Parathyroid adenoma (tissue), 2 donors: ENCODE measurements around the gene METTL25B.
"Not testable (repeated sequence)": the region's sequence is repeated elsewhere in the genome, so short reads cannot be mapped to it uniquely, and the experiment has no call there.

Experiments
- H2AFZ ChIP-seq: fragments of 300-600 bp; sonication (generic); one replicate; pipeline ENCODE4 v1.7.0; 2017; ENCODE audit warnings: antibody characterized with exemption, mild to moderate bottlenecking
- H3K27ac ChIP-seq: fragments of 300-600 bp; sonication (generic); one replicate; pipeline ENCODE4 v1.7.0; 2017
- H3K27me3 ChIP-seq: fragments of 300-600 bp; sonication (generic); one replicate; pipeline ENCODE4 v1.7.0; 2017; ENCODE audit warnings: low read length; ENCODE audit not compliant: control insufficient read depth, insufficient read depth
- H3K36me3 ChIP-seq: fragments of 300-600 bp; sonication (generic); one replicate; pipeline ENCODE4 v1.7.0; 2017; ENCODE audit warnings: low read length; ENCODE audit not compliant: control insufficient read depth, insufficient read depth
- H3K4me1 ChIP-seq: fragments of 300-600 bp; sonication (generic); one replicate; pipeline ENCODE4 v1.7.0; 2017; ENCODE audit warnings: control low read depth
- H3K4me2 ChIP-seq: fragments of 300-600 bp; sonication (generic); one replicate; pipeline ENCODE4 v1.7.0; 2017; ENCODE audit warnings: low read length
- H3K4me3 ChIP-seq: fragments of 300-600 bp; sonication (generic); one replicate; pipeline ENCODE4 v1.7.0; 2017; ENCODE audit warnings: low read depth, low read length
- H3K79me2 ChIP-seq: fragments of 300-600 bp; sonication (generic); one replicate; pipeline ENCODE4 v1.7.0; 2017; ENCODE audit warnings: control low read depth
- H3K9ac ChIP-seq: fragments of 300-600 bp; sonication (generic); one replicate; pipeline ENCODE4 v1.7.0; 2017; ENCODE audit warnings: mild to moderate bottlenecking
- H3K9me3 ChIP-seq: fragments of 300-600 bp; sonication (generic); one replicate; pipeline ENCODE4 v1.7.0; 2017; ENCODE audit warnings: low read length; ENCODE audit not compliant: control insufficient read depth
- TF ChIP-seq, protein P1 (sequence below): fragments of 300-600 bp; sonication (generic); IDR thresholded peaks from one replicate; pipeline ENCODE4 v1.7.0; 2017; ENCODE audit warnings: antibody characterized with exemption, mild to moderate bottlenecking
- donor health status: primary hyperparathyroidism.

METTL25B gene

DNA sequence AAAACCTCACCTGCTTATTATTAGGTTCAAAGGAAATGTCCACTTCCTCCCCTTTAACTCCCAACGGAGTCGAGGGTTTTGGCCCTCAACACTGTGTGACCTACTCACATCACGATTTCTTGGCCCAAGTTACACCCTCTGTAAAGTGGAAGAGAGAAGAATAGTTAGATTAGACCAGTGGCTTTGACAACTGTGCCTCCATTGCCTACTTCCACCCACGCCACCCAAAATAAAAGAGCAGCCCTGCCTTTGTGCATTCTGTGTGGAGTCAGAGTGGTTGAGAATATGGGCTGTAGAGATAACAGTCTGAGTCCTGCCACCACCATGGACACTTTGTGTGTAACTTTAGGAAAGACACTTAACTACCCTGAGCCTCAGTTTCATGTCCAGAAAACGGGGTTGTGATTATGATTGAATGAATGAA is 27.3 kb downstream of the METTL25B start:
- no peak overlapping the region for H2AFZ ChIP-seq
- no peaks in the 10 kb centered on the region for H3K27me3 ChIP-seq
- H3K4me2 ChIP-seq = no peak overlapping the region
- TF ChIP-seq, protein P1, sequence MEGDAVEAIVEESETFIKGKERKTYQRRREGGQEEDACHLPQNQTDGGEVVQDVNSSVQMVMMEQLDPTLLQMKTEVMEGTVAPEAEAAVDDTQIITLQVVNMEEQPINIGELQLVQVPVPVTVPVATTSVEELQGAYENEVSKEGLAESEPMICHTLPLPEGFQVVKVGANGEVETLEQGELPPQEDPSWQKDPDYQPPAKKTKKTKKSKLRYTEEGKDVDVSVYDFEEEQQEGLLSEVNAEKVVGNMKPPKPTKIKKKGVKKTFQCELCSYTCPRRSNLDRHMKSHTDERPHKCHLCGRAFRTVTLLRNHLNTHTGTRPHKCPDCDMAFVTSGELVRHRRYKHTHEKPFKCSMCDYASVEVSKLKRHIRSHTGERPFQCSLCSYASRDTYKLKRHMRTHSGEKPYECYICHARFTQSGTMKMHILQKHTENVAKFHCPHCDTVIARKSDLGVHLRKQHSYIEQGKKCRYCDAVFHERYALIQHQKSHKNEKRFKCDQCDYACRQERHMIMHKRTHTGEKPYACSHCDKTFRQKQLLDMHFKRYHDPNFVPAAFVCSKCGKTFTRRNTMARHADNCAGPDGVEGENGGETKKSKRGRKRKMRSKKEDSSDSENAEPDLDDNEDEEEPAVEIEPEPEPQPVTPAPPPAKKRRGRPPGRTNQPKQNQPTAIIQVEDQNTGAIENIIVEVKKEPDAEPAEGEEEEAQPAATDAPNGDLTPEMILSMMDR = no peak
- H3K4me1 ChIP-seq = no peaks in the 10 kb centered on the region
- H3K27ac ChIP-seq = no peak overlapping the region
- peaks cover 5% of the 10 kb centered on the region for H3K79me2 ChIP-seq
- no peaks in the 10 kb centered on the region for H3K36me3 ChIP-seq
- H3K9ac ChIP-seq = no peak overlapping the region
- no peaks in the 10 kb centered on the region for H3K9me3 ChIP-seq
- H3K4me3 ChIP-seq = no peak overlapping the region

GRCh38 chr1:156756355-156756754 is 28.1 kb downstream of the METTL25B start:
- no peak overlapping the region for H2AFZ ChIP-seq
- H3K27ac ChIP-seq = no peak overlapping the region
- no peak overlapping the region for H3K4me3 ChIP-seq
- H3K9me3 ChIP-seq = no peaks in the 10 kb centered on the region
- no peaks in the 10 kb centered on the region for H3K36me3 ChIP-seq
- H3K27me3 ChIP-seq = no peaks in the 10 kb centered on the region
- H3K4me2 ChIP-seq = no peak overlapping the region
- TF ChIP-seq, protein P1 = no peak
- H3K79me2 ChIP-seq = no peaks in the 10 kb centered on the region
- peaks cover 2% of the 10 kb centered on the region for H3K4me1 ChIP-seq
- H3K9ac ChIP-seq = no peak overlapping the region

DNA sequence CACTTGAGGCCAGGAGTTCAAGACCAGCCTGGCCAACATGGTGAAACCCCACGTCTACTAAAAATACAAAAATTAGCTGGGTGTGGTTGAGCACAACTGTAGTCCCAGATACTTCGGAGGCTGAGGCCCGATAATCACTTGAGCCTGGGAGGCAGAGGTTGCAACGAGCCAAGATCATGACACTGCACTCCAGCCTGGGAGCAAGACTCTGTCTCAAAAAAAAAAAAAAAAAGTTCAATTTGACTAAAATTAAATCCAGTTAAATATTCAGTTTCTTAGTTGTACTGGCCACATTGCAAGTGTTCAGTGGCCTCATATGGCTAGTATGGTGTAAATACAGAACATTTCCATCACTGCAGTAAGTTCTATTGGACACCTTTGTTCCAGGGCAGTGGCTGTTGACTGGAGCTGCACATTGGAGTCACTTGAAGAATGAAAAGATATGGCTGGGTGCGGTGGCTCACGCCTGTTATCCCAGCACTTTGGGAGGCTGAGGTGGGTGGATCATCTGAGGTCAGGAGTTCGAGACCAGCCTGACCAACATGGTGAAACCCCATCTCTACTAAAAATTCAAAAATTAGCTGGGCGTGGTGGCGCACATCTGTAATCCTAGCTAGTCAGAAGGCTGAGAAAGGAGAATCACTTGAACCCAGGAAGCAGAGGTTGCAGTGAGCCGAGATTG is 29.4 kb downstream of the METTL25B start:
- not testable (repeated sequence) for H3K36me3 ChIP-seq, H3K9ac ChIP-seq, H3K27me3 ChIP-seq, H3K9me3 ChIP-seq, H3K4me2 ChIP-seq, H2AFZ ChIP-seq, H3K4me3 ChIP-seq, H3K27ac ChIP-seq, H3K4me1 ChIP-seq, H3K79me2 ChIP-seq

DNA sequence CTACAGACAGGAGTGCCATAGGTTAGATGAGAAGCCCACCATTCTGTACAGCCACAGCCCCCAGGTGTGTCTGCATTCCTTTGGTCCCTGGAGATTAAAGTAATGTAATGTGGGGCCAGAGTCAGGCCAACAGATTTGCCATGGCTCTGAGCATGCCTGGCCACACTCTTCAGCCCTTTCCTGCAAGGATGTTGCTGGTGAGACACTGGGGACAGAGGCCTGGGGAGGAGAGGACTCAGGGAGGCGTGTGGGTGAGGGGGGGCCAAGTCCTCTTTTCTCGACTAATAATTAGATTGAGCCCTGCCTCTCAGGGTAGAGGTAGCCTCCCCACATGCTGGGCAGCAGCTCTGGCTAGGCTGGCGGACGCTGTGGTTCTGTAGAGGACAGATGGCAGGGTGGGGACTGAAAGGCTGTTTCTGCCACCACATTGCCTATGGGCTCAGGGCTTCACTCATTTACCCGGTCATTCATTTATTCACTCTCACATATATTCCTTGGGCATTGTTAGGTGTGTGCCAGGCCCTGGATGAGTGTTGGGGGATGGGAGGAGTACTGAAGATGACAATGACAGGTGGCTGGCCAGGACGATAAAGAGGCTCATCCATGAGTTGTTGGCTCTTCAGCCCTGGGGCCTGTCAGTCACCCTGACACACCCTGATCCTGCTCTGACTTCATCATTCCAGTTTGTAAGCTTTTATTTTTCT is 32.0 kb downstream of the METTL25B start:
- Histone ChIP-seq H3K27me3 (no peaks in the 10 kb centered on the region), H3K4me2 (peak overlapping the region; percentile 57), H3K4me1 (peaks cover 2% of the 10 kb centered on the region), H3K9me3 (no peaks in the 10 kb centered on the region), H3K27ac (peak overlapping the region; percentile 73), H3K79me2 (no peaks in the 10 kb centered on the region), H3K4me3 (peak overlapping the region; percentile 17), H3K36me3 (no peaks in the 10 kb centered on the region), H2AFZ (peak overlapping the region; percentile 53), H3K9ac (no peak overlapping the region)
- TF ChIP-seq, protein P1 = no peak

- peak overlapping the region; percentile 73 for H3K27ac ChIP-seq
- no peaks in the 10 kb centered on the region for H3K36me3 ChIP-seq
- H3K27me3 ChIP-seq = no peaks in the 10 kb centered on the region
- H3K9me3 ChIP-seq = no peaks in the 10 kb centered on the region
- peak overlapping the region; percentile 57 for H3K4me2 ChIP-seq
- H3K9ac ChIP-seq = no peak overlapping the region
- TF ChIP-seq, protein P1 = no peak
- no peak overlapping the region for H2AFZ ChIP-seq
- H3K4me1 ChIP-seq = peaks cover 2% of the 10 kb centered on the region
- peak overlapping the region; percentile 17 for H3K4me3 ChIP-seq
- H3K79me2 ChIP-seq = no peaks in the 10 kb centered on the region
Measured at GRCh38 chr1:156760796-156761104, 32.5 kb downstream of the METTL25B start.

- H3K79me2 ChIP-seq, H3K9me3 ChIP-seq, H3K36me3 ChIP-seq, H3K4me2 ChIP-seq, H3K9ac ChIP-seq, H3K4me3 ChIP-seq, H3K4me1 ChIP-seq, H3K27ac ChIP-seq, H3K27me3 ChIP-seq, H2AFZ ChIP-seq: not testable (repeated sequence)
Measured at GRCh38 chr1:156765136-156765535, 36.9 kb downstream of the METTL25B start.
